ENCODE data around the gene EPC2. TPM values are rescaled to one million over a fixed set of nuclear protein-coding genes. Genes with fewer than 3 reads are reported as not detected.
"Not testable (repeated sequence)": the region's sequence is repeated elsewhere in the genome, so short reads cannot be mapped to it uniquely, and the experiment has no call there.

EPC2 gene
- polyA plus RNA-seq, 3 donors: 1.4 to 19.2 (median 2.0) TPM

DNA sequence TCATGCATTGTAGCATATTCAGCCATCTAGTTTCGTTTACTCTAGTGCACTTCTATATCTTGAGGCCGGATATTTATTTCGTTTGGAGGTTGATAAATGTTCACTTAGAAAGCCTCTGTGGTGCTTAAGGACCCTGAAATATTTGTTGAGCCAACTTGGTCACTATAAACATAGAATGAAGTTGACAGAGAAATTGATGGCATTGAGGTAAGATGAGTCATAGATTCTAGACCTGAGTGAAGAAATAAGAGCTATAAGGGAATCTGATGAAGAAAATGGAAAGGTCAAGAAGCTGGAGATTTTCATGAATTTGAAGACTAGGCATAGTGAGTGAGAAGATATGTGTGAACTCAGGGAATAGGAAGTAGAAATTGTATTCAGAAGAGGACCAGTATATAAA lies 35.9 kb downstream of the EPC2 start:
- Mint-ChIP-seq H3K9me3 (peaks cover 0 to 8% (median 2%) of the 10 kb centered on the region in 7 donors), H3K36me3 (peaks cover 2 to 6% of the 10 kb centered on the region in 2 donors), H3K27ac (peak overlapping the region in 2 of 7 donors; percentile 3 to 46), H3K4me3 (no peak overlapping the region), H3K27me3 (ENCODE audit: low read depth in 3 of 3) (no peaks in the 10 kb centered on the region), H3K4me1 (peaks cover 8% of the 10 kb centered on the region)
- Histone ChIP-seq H3K27ac (ENCODE audit: low read depth in 1 of 2, low read length in 2 of 2) (no peak overlapping the region), H3K9me3 (replicated peaks in 1 of 2; ENCODE audit: control insufficient read depth in 1 of 2, insufficient read depth in 1 of 2, low read length in 2 of 2) (no peaks in the 10 kb centered on the region), H4K20me1 (ENCODE audit: insufficient read depth, low read length) (peaks cover 98% of the 10 kb centered on the region), H3K4me1 (ENCODE audit: control insufficient read depth in 1 of 2, insufficient read depth in 2 of 2, low read length in 2 of 2) (no peaks in the 10 kb centered on the region), H2AFZ (ENCODE audit: insufficient read depth, low read depth, low read length, poor library complexity, severe bottlenecking) (no peak overlapping the region), H3K9ac (ENCODE audit: insufficient read depth, low read length, poor library complexity, severe bottlenecking) (no peak overlapping the region), H3K36me3 (replicated peaks in 1 of 2; ENCODE audit: control insufficient read depth in 1 of 2, insufficient read depth in 2 of 2, low read length in 2 of 2) (no peaks in the 10 kb centered on the region), H3K27me3 (ENCODE audit: control insufficient read depth in 2 of 2, insufficient read depth in 2 of 2, low read length in 2 of 2) (no peaks in the 10 kb centered on the region), H3K79me2 (ENCODE audit: insufficient read depth, low read length) (peaks cover 97% of the 10 kb centered on the region), H3K4me2 (replicated peaks; ENCODE audit: extremely low read depth, low read length, poor library complexity, severe bottlenecking) (no peak overlapping the region), H3K4me3 (replicated peaks in 1 of 3; ENCODE audit: low read depth in 2 of 3, low read length in 3 of 3) (no peak overlapping the region)
- 100% methylated on average over 1 of the region's 3 CpGs for WGBS (ENCODE audit: insufficient coverage)
- TF ChIP-seq CTCF (IDR thresholded peaks at IDR 0.05): no peak
- no peak for DNase-seq
- intact Hi-C loops (cut with micrococcal nuclease): no loop called here

- no peak for DNase-seq
- Mint-ChIP-seq H3K4me3 (no peak overlapping the region), H3K27me3 (ENCODE audit: low read depth in 3 of 3) (no peaks in the 10 kb centered on the region), H3K27ac (peak overlapping the region in 1 of 7 donors; percentile 13), H3K9me3 (peaks cover 0 to 8% (median 2%) of the 10 kb centered on the region in 7 donors), H3K36me3 (peaks cover 2 to 8% of the 10 kb centered on the region in 2 donors), H3K4me1 (peaks cover 7% of the 10 kb centered on the region)
- no peaks in the 10 kb centered on the region for H3K4me1 ChIP-seq (ENCODE audit: control insufficient read depth in 1 of 2, insufficient read depth in 2 of 2, low read length in 2 of 2)
- H3K9ac ChIP-seq (ENCODE audit: insufficient read depth, low read length, poor library complexity, severe bottlenecking): no peak overlapping the region
- H3K9me3 ChIP-seq (replicated peaks in 1 of 2; ENCODE audit: control insufficient read depth in 1 of 2, insufficient read depth in 1 of 2, low read length in 2 of 2): no peaks in the 10 kb centered on the region
- peaks cover 98% of the 10 kb centered on the region for H4K20me1 ChIP-seq (ENCODE audit: insufficient read depth, low read length)
- H2AFZ ChIP-seq (ENCODE audit: insufficient read depth, low read depth, low read length, poor library complexity, severe bottlenecking): no peak overlapping the region
- H3K4me3 ChIP-seq (replicated peaks in 1 of 3; ENCODE audit: low read depth in 2 of 3, low read length in 3 of 3): no peak overlapping the region
- no peak for TF ChIP-seq CTCF (IDR thresholded peaks at IDR 0.05)
- no peak overlapping the region for H3K4me2 ChIP-seq (replicated peaks; ENCODE audit: extremely low read depth, low read length, poor library complexity, severe bottlenecking)
- no CpG with 5 or more reads among the region's 5 CpGs for WGBS (ENCODE audit: insufficient coverage)
- H3K27me3 ChIP-seq (ENCODE audit: control insufficient read depth in 2 of 2, insufficient read depth in 2 of 2, low read length in 2 of 2): no peaks in the 10 kb centered on the region
- no peak overlapping the region for H3K27ac ChIP-seq (ENCODE audit: low read depth in 1 of 2, low read length in 2 of 2)
- H3K36me3 ChIP-seq (replicated peaks in 1 of 2; ENCODE audit: control insufficient read depth in 1 of 2, insufficient read depth in 2 of 2, low read length in 2 of 2): no peaks in the 10 kb centered on the region
- intact Hi-C loops (cut with micrococcal nuclease): no loop called here
- peaks cover 97% of the 10 kb centered on the region for H3K79me2 ChIP-seq (ENCODE audit: insufficient read depth, low read length)
Measured at GRCh38 chr2:148681443-148681842, 36.9 kb downstream of the EPC2 start.

GRCh38 chr2:148681862-148682261 lies 37.3 kb downstream of the EPC2 start:
- DNase-seq; H3K4me1 Mint-ChIP-seq; H3K36me3 ChIP-seq (replicated peaks in 1 of 2; ENCODE audit: control insufficient read depth in 1 of 2, insufficient read depth in 2 of 2, low read length in 2 of 2); H2AFZ ChIP-seq (ENCODE audit: insufficient read depth, low read depth, low read length, poor library complexity, severe bottlenecking); H3K9ac ChIP-seq (ENCODE audit: insufficient read depth, low read length, poor library complexity, severe bottlenecking); H3K9me3 Mint-ChIP-seq; intact Hi-C loops (cut with micrococcal nuclease); H3K27ac ChIP-seq (ENCODE audit: low read depth in 1 of 2, low read length in 2 of 2); H3K27ac Mint-ChIP-seq; H3K4me1 ChIP-seq (ENCODE audit: control insufficient read depth in 1 of 2, insufficient read depth in 2 of 2, low read length in 2 of 2); H3K4me3 Mint-ChIP-seq; H3K4me2 ChIP-seq (replicated peaks; ENCODE audit: extremely low read depth, low read length, poor library complexity, severe bottlenecking); H3K36me3 Mint-ChIP-seq; H3K4me3 ChIP-seq (replicated peaks in 1 of 3; ENCODE audit: low read depth in 2 of 3, low read length in 3 of 3); H3K9me3 ChIP-seq (replicated peaks in 1 of 2; ENCODE audit: control insufficient read depth in 1 of 2, insufficient read depth in 1 of 2, low read length in 2 of 2); H3K27me3 Mint-ChIP-seq (ENCODE audit: low read depth in 3 of 3); H3K27me3 ChIP-seq (ENCODE audit: control insufficient read depth in 2 of 2, insufficient read depth in 2 of 2, low read length in 2 of 2): not testable (repeated sequence)
- Histone ChIP-seq H4K20me1 (ENCODE audit: insufficient read depth, low read length) (peaks cover 98% of the 10 kb centered on the region), H3K79me2 (ENCODE audit: insufficient read depth, low read length) (peaks cover 97% of the 10 kb centered on the region)
- 100% methylated on average over 1 of the region's 6 CpGs for WGBS (ENCODE audit: insufficient coverage)
